H9 (cell line): ENCODE data around the gene GPD2. TPM values are rescaled to one million over a fixed set of nuclear protein-coding genes. Genes with fewer than 3 reads are reported as not detected.

ENCODE experiments used
- DNase-seq: peaks from one replicate; pipeline ENCODE4 v3.0.0-alpha.2; 2017
- H2AFZ ChIP-seq: one replicate; pipeline ENCODE4 v1.6.1; 2013; ENCODE audit warnings: mild to moderate bottlenecking, low read length, control low read depth, moderate library complexity
- H2AK5ac ChIP-seq: 2 replicates; pipeline ENCODE4 v1.6.1; 2013; ENCODE audit warnings: low read length, control low read depth, mixed read lengths; ENCODE audit not compliant: insufficient read length
- H2BK120ac ChIP-seq: one replicate; pipeline ENCODE4 v1.6.1; 2013; ENCODE audit warnings: low read depth, mild to moderate bottlenecking, low read length, control low read depth, inconsistent platforms; ENCODE audit not compliant: poor library complexity, severe bottlenecking
- H2BK12ac ChIP-seq: 2 replicates; pipeline ENCODE4 v1.6.1; 2013; ENCODE audit warnings: low read length, control low read depth, mixed read lengths, low read depth; ENCODE audit not compliant: insufficient read length
- H2BK15ac ChIP-seq: 2 replicates; pipeline ENCODE4 v1.6.1; 2013; ENCODE audit warnings: low read depth, low read length, control low read depth
- H2BK20ac ChIP-seq: one replicate; pipeline ENCODE4 v1.6.1; 2013; ENCODE audit warnings: low read depth, mild to moderate bottlenecking, low read length, control low read depth, inconsistent platforms; ENCODE audit not compliant: poor library complexity, severe bottlenecking
- H2BK5ac ChIP-seq: 2 replicates; pipeline ENCODE4 v1.6.1; 2013; ENCODE audit warnings: low read length, control low read depth, mixed read lengths; ENCODE audit not compliant: insufficient read length
- H3K14ac ChIP-seq: 2 replicates; pipeline ENCODE4 v1.6.1; 2013; ENCODE audit warnings: low read length, control low read depth; ENCODE audit not compliant: insufficient read depth
- H3K18ac ChIP-seq: 2 replicates; pipeline ENCODE4 v1.6.1; 2013; ENCODE audit warnings: low read depth, mild to moderate bottlenecking, mixed read lengths, low read length, control low read depth; ENCODE audit not compliant: insufficient read length
- H3K23ac ChIP-seq: 2 replicates; pipeline ENCODE4 v1.6.1; 2013; ENCODE audit warnings: low read length, control low read depth, mixed read lengths, low read depth; ENCODE audit not compliant: insufficient read length
- H3K23me2 ChIP-seq: 2 replicates; pipeline ENCODE4 v1.6.1; 2013; ENCODE audit warnings: low read depth, mild to moderate bottlenecking, mixed read lengths, low read length, control low read depth; ENCODE audit not compliant: insufficient read length, poor library complexity, severe bottlenecking
- H3K27ac ChIP-seq: 2 replicates; pipeline ENCODE4 v1.5.1; 2013; ENCODE audit warnings: low read length, control low read depth, mixed read lengths, low read depth; ENCODE audit not compliant: insufficient read length
- H3K27me3 ChIP-seq: 2 replicates; pipeline ENCODE4 v1.6.1; 2013; ENCODE audit warnings: low read length, control low read depth, inconsistent platforms; ENCODE audit not compliant: insufficient read depth
- H3K4ac ChIP-seq: 2 replicates; pipeline ENCODE4 v1.6.1; 2013; ENCODE audit warnings: low read depth, mild to moderate bottlenecking, control low read depth, inconsistent platforms, low read length, moderate library complexity
- H3K4me1 ChIP-seq: 2 replicates; pipeline ENCODE4 v1.6.1; 2013; ENCODE audit warnings: low read length, control low read depth, inconsistent platforms; ENCODE audit not compliant: insufficient read depth
- H3K4me2 ChIP-seq: 2 replicates; pipeline ENCODE4 v1.6.1; 2013; ENCODE audit warnings: low read length, control low read depth, mixed read lengths; ENCODE audit not compliant: insufficient read length, insufficient read depth
- H3K56ac ChIP-seq: 2 replicates; pipeline ENCODE4 v1.6.1; 2013; ENCODE audit warnings: low read depth, mild to moderate bottlenecking, mixed read lengths, low read length, control low read depth; ENCODE audit not compliant: insufficient read length
- H3K79me1 ChIP-seq: 2 replicates; pipeline ENCODE4 v1.6.1; 2013; ENCODE audit warnings: low read depth, mild to moderate bottlenecking, moderate library complexity, low read length, control low read depth, inconsistent platforms; ENCODE audit not compliant: insufficient read depth, poor library complexity, severe bottlenecking
- H3K79me2 ChIP-seq: 2 replicates; pipeline ENCODE4 v1.6.1; 2013; ENCODE audit warnings: low read length, control low read depth, inconsistent platforms; ENCODE audit not compliant: insufficient read depth
- H3K9ac ChIP-seq: 2 replicates; pipeline ENCODE4 v1.6.1; 2013; ENCODE audit warnings: low read length, control low read depth, mixed read lengths; ENCODE audit not compliant: insufficient read length; ENCODE audit errors: extremely low read depth
- H3K9me3 ChIP-seq: one replicate; pipeline ENCODE4 v1.6.1; 2013; ENCODE audit warnings: low read depth, low read length, inconsistent platforms; ENCODE audit not compliant: control insufficient read depth
- H3T11ph ChIP-seq: one replicate; pipeline ENCODE4 v1.6.1; 2013; ENCODE audit warnings: mild to moderate bottlenecking, low read length, control low read depth, inconsistent platforms
- H4K20me1 ChIP-seq: one replicate; pipeline ENCODE4 v1.6.1; 2013; ENCODE audit not compliant: control insufficient read depth, insufficient read length, insufficient read depth
- H4K5ac ChIP-seq: 2 replicates; pipeline ENCODE4 v1.6.1; 2013; ENCODE audit warnings: low read depth, mild to moderate bottlenecking, mixed read lengths, low read length, control low read depth; ENCODE audit not compliant: insufficient read length
- H4K8ac ChIP-seq: replicated peaks from 2 replicates; pipeline ENCODE4 v1.6.1; 2013; ENCODE audit warnings: low read length, control low read depth, mixed read lengths, low read depth; ENCODE audit not compliant: insufficient read length
- H4K91ac ChIP-seq: 2 replicates; pipeline ENCODE4 v1.6.1; 2013; ENCODE audit warnings: low read depth, mild to moderate bottlenecking, moderate library complexity, mixed read lengths, low read length, control low read depth; ENCODE audit not compliant: insufficient read length
- H3K27ac Mint-ChIP-seq, 3 experiments: 2 replicates in 2 of 3; 3 replicates in 1 of 3; pipeline ENCODE4 v1.8.0; 2020 to 2021; ENCODE audit warnings: mixed read lengths in 3 of 3, mild to moderate bottlenecking in 1 of 3, moderate library complexity in 1 of 3
- H3K27me3 Mint-ChIP-seq: 2 replicates; pipeline ENCODE4 v1.8.0; 2021; ENCODE audit warnings: low read depth, mild to moderate bottlenecking, moderate library complexity, mixed read lengths
- H3K36me3 Mint-ChIP-seq, 3 experiments: 2 replicates in 2 of 3; 3 replicates in 1 of 3; pipeline ENCODE4 v1.8.0; 2020 to 2021; ENCODE audit warnings: low read depth in 3 of 3, mixed read lengths in 3 of 3; ENCODE audit not compliant: insufficient read depth in 1 of 3
- H3K4me1 Mint-ChIP-seq, 2 experiments: 2 replicates each; pipeline ENCODE4 v1.8.0; 2020; ENCODE audit warnings: mixed read lengths in 2 of 2
- H3K4me3 Mint-ChIP-seq, 2 experiments: 2 replicates in 1 of 2; 3 replicates in 1 of 2; pipeline ENCODE4 v1.8.0; 2020 to 2021; ENCODE audit warnings: mild to moderate bottlenecking in 2 of 2, mixed read lengths in 2 of 2, moderate library complexity in 1 of 2
- H3K9me3 Mint-ChIP-seq, 2 experiments: 2 replicates in 1 of 2; 3 replicates in 1 of 2; pipeline ENCODE4 v1.8.0; 2020; ENCODE audit warnings: mild to moderate bottlenecking in 2 of 2, mixed read lengths in 2 of 2, moderate library complexity in 1 of 2
- WGBS: extraction: QIAGEN DNeasy Blood & Tissue Kit; methylation state at CpG from one replicate; pipeline ENCODE4 v1.1.7; 2013; ENCODE audit warnings: missing lambda C conversion rate, low lambda C conversion rate, mixed read lengths; ENCODE audit not compliant: insufficient read length; ENCODE audit errors: extremely low coverage; 5-methylcytosine and 5-hydroxymethylcytosine counted together
- total RNA-seq: library from RNA; stranded (reverse); gene quantifications from 2 replicates; pipeline ENCODE4 v1.2.1, GENCODE V29; 2021
- TF ChIP-seq, protein P1 (sequence below): fragments of 200-600 bp; sonication (generic); conservative IDR thresholded peaks from 3 replicates; pipeline ENCODE4 v1.8.0; 2021; ENCODE audit warnings: antibody characterized with exemption, mild to moderate bottlenecking

The GPD2 gene
- total RNA-seq, 1 experiment from 2014 or later: 46.0 TPM

DNA sequence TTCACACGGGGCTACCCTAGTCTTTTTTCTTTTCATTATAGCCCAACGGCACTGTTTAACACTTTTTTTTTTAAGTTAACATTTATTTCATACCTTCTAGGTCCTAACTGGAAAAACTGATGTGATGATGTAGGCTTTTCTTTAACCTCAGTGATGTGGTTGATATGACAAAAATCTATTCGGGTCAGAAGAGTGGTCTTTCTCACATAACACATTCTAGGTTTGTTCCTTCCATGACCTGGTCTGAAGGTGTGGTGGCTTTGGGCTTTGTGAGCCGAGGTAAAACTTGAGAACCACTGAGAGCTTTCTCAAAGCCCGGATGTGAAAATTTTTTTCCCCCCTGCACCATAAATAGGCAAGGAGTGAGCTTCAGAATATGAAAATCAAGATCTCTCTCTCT is 44.2 kb downstream of the GPD2 start:
- DNase-seq: no peak
- Histone ChIP-seq H2BK5ac (no peak overlapping the region), H3K23ac (no peak overlapping the region), H4K5ac (no peak overlapping the region), H3K23me2 (no peaks in the 10 kb centered on the region), H4K20me1 (no peaks in the 10 kb centered on the region), H3K4ac (no peak overlapping the region), H2BK120ac (no peak overlapping the region), H4K91ac (no peak overlapping the region), H2BK20ac (no peak overlapping the region), H3K4me2 (no peak overlapping the region), H3K9ac (no peak overlapping the region), H3K18ac (no peak overlapping the region), H3T11ph (no peak overlapping the region), H3K4me1 (no peaks in the 10 kb centered on the region), H3K27ac (no peak overlapping the region), H3K9me3 (no peaks in the 10 kb centered on the region), H2AK5ac (no peak overlapping the region), H3K79me2 (no peaks in the 10 kb centered on the region), H2BK15ac (no peak overlapping the region), H3K14ac (no peak overlapping the region), H3K79me1 (no peaks in the 10 kb centered on the region), H2BK12ac (no peak overlapping the region), H2AFZ (no peak overlapping the region), H4K8ac (no peak overlapping the region), H3K27me3 (no peaks in the 10 kb centered on the region), H3K56ac (no peak overlapping the region)
- no peak overlapping the region for H3K4me3 Mint-ChIP-seq
- H3K4me1 Mint-ChIP-seq: peaks cover 15 to 25% of the 10 kb centered on the region in 2 experiments
- H3K36me3 Mint-ChIP-seq: peaks cover 4 to 7% (median 4%) of the 10 kb centered on the region in 3 experiments; a peak in 4 of 7 replicates
- no peaks in the 10 kb centered on the region for H3K27me3 Mint-ChIP-seq
- H3K9me3 Mint-ChIP-seq: no peaks in the 10 kb centered on the region
- H3K27ac Mint-ChIP-seq: no peak overlapping the region
- WGBS: no CpG with 5 or more reads among the region's 5 CpGs
- TF ChIP-seq, protein P1, sequence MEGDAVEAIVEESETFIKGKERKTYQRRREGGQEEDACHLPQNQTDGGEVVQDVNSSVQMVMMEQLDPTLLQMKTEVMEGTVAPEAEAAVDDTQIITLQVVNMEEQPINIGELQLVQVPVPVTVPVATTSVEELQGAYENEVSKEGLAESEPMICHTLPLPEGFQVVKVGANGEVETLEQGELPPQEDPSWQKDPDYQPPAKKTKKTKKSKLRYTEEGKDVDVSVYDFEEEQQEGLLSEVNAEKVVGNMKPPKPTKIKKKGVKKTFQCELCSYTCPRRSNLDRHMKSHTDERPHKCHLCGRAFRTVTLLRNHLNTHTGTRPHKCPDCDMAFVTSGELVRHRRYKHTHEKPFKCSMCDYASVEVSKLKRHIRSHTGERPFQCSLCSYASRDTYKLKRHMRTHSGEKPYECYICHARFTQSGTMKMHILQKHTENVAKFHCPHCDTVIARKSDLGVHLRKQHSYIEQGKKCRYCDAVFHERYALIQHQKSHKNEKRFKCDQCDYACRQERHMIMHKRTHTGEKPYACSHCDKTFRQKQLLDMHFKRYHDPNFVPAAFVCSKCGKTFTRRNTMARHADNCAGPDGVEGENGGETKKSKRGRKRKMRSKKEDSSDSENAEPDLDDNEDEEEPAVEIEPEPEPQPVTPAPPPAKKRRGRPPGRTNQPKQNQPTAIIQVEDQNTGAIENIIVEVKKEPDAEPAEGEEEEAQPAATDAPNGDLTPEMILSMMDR: no peak
